Renal cortex interstitium (tissue), 11 donors: ENCODE measurements around the gene NAXE. TPM values are rescaled to one million over a fixed set of nuclear protein-coding genes. Genes with fewer than 3 reads are reported as not detected.

Experiments used
- DNase-seq, 11 donors: peaks; one replicate each; pipeline ENCODE4 v3.0.0-alpha.2; 2013; ENCODE audit warnings: low read depth in 9 of 11, low spot score in 4 of 11; ENCODE audit errors: extremely low read depth in 1 of 11
- polyA plus RNA-seq, 3 donors: library from polyadenylated mRNA; unstranded; fragments of 120-200 nt; gene quantifications; one replicate each; pipeline ENCODE4 v1.2.1, GENCODE V29; 2013; ENCODE audit not compliant: insufficient read length in 3 of 3

NAXE gene
- polyA plus RNA-seq, 3 donors, result 67.4 to 76.4 (median 73.0) TPM

- DNase-seq, result no peak
Measured at GRCh38 chr1:156638189-156638985, 46.8 kb downstream of the NAXE start.

GRCh38 chr1:156639601-156640101 lies 48.1 kb downstream of the NAXE start:
- DNase-seq, result no peak

- DNase-seq, result no peak
Measured at GRCh38 chr1:156640842-156641706, 49.5 kb downstream of the NAXE start.

GRCh38 chr1:156641761-156642264 lies 50.2 kb downstream of the NAXE start, which contains the start of gene BCAN:
BCAN (plus strand) TSS chr1:156642117; CDS start chr1:156646055, 3,938 bp downstream.
- no peak for DNase-seq

DNA sequence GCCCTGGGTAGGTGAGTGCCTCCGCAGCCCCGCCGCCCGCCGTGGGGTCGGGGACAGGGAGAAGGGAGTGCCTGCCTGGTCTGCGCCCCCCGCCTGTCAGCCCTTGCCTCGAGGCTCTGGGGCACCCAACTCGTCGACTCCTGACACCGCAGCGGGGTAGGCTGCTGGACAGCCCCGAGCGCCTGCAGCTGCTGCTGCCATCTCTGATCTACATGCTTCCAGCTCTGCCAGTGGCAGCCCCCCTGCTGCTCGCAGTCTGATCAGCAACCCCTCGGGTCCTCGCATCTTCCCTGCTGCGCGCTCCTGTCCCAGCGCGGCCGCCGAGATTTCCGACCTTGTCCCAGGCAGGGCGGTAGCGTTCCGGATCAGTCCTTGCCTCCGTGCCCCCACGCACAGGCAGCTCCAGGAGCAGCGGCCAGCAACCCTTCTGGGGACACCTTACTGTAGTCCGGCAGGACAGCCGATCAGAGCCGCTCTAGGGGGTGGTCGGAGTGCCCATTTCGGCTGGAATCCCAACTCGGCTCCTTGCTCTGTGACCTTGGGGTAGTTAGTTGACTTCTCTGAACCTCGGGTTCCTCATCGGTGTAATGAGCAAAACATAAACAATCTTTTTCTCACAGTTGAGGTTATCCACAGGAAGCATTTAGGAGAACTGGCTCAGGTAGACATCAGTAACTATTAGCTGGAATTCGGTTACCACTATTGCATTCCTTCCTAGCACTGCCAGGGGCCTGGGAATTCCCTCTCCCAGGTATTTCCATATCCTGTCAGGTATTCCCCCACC lies 50.9 kb downstream of the NAXE start:
- DNase-seq, result no peak

- DNase-seq, result no peak
Measured at GRCh38 chr1:156643049-156643777, 51.6 kb downstream of the NAXE start.

DNA sequence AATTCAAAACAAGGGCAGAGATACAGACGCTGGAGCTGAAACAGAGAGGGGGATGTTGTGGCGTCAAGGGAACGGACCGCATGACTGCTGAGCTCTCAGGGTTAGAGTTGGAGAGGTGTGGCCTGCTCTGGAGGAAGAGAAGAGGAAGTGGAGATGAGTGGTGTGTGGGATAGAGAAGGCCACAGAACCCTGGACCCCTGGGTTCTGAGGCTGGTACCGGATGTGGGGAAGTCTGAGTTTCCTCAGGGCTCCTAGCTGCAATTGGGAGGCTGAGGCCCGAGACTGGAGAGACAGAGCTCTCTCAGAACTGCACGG lies 52.2 kb downstream of the NAXE start:
- no peak for DNase-seq

Other genes starting within 250 kb of the NAXE start
- 10 to 100 TPM in 2 of 3 donors, 1 to 10 TPM in 1; 9.3 to 18.3 (median 11.8) TPM for gene RHBG, start 222.6 kb upstream of the NAXE start, polyA plus RNA-seq
- gene MEF2D, start 91.0 kb upstream of the NAXE start, polyA plus RNA-seq, result 10 to 100 TPM; 21.1 to 31.7 (median 25.8) TPM
- 10 to 100 TPM; 14.2 to 15.5 (median 15.2) TPM for gene IQGAP3, start 19.2 kb upstream of the NAXE start, polyA plus RNA-seq
- 1 to 10 TPM; 1.2 to 1.7 (median 1.5) TPM for gene TTC24, start 12.1 kb upstream of the NAXE start, polyA plus RNA-seq
- 10 to 100 TPM; 32.9 to 36.2 (median 35.4) TPM for gene GPATCH4, start 9.7 kb downstream of the NAXE start, polyA plus RNA-seq
- gene HAPLN2, start 27.6 kb downstream of the NAXE start, polyA plus RNA-seq, result under 1 TPM; 0.47 to 0.67 (median 0.57) TPM
- 1 to 10 TPM in 1 of 3 donors, under 1 TPM in 2; 0.22 to 1.3 (median 0.23) TPM for gene BCAN, start 50.3 kb downstream of the NAXE start, polyA plus RNA-seq
- 100 to 1,000 TPM; 123 to 175 (median 150) TPM for gene NES, start 85.6 kb downstream of the NAXE start, polyA plus RNA-seq
- gene CRABP2, start 113.8 kb downstream of the NAXE start, polyA plus RNA-seq, result 100 to 1,000 TPM in 1 of 3 donors, 10 to 100 TPM in 2; 91.7 to 120 (median 92.3) TPM
- 10 to 100 TPM; 34.4 to 47.3 (median 35.6) TPM for gene METTL25B, start 136.7 kb downstream of the NAXE start, polyA plus RNA-seq
- 10 to 100 TPM; 40.0 to 43.6 (median 41.3) TPM for gene ISG20L2, start 137.0 kb downstream of the NAXE start, polyA plus RNA-seq
- 10 to 100 TPM; 63.0 to 69.1 (median 64.1) TPM for gene MRPL24, start 149.3 kb downstream of the NAXE start, polyA plus RNA-seq
- gene HDGF, start 159.9 kb downstream of the NAXE start, polyA plus RNA-seq, result 100 to 1,000 TPM; 262 to 301 (median 270) TPM
- 100 to 1,000 TPM; 105 to 112 (median 111) TPM for gene PRCC, start 175.8 kb downstream of the NAXE start, polyA plus RNA-seq
- gene SH2D2A, start 225.1 kb downstream of the NAXE start, polyA plus RNA-seq, result 1 to 10 TPM in 1 of 3 donors, under 1 TPM in 2; 0.47 to 1.5 (median 0.62) TPM